ENCODE measurements around the gene ADM2. TPM values are rescaled to one million over a fixed set of nuclear protein-coding genes. Genes with fewer than 3 reads are reported as not detected.

The ADM2 gene
- total and polyA plus RNA-seq, 2 of the 13 experiments (the other 11 are each of a cell fraction or from before 2014, with no cell fraction given): 1.2 to 3.0 TPM

- no peak for TF ChIP-seq ZNF333 (CRISPR knock-in tag; IDR thresholded peaks at IDR 0.05; ENCODE audit: borderline replicate concordance)
- peak; percentile 83 for TF ChIP-seq PHF8 (CRISPR knock-in tag; IDR thresholded peaks at IDR 0.05)
- TF ChIP-seq DDIT3 (CRISPR knock-in tag; IDR thresholded peaks at IDR 0.05): no peak
- no peak for TF ChIP-seq SOX6 (IDR thresholded peaks at IDR 0.05)
- TF ChIP-seq SOX6 (CRISPR knock-in tag; IDR thresholded peaks at IDR 0.05): peak; percentile 45; the same call in 1 of the 2 replicates
- TF ChIP-seq JDP2 (CRISPR knock-in tag; IDR thresholded peaks at IDR 0.05; ENCODE audit: borderline replicate concordance): no peak
- no peak for TF ChIP-seq FOXO4 (CRISPR knock-in tag; conservative IDR thresholded peaks at IDR 0.05)
- 0 out of 2 replicates have a peak, but pooled peaks have one; percentile 41 for TF ChIP-seq PCBP1 (IDR thresholded peaks at IDR 0.05; ENCODE audit: borderline replicate concordance, low read depth, low read length)
- TF ChIP-seq IKZF5 (CRISPR knock-in tag; IDR thresholded peaks at IDR 0.05): peak; percentile 44; the same call in 1 of the 2 replicates
- TF ChIP-seq PLSCR1 (CRISPR knock-in tag; IDR thresholded peaks at IDR 0.05; ENCODE audit: borderline replicate concordance): no peak
- no peak for TF ChIP-seq TCF7L2 (IDR thresholded peaks at IDR 0.05; ENCODE audit: low read depth, low read length)
- peak; percentile 82 for TF ChIP-seq KMT2A (CRISPR knock-in tag; IDR thresholded peaks at IDR 0.05)
- 0 out of 2 replicates have a peak, but pooled peaks have one; percentile 20 for TF ChIP-seq KLF11 (CRISPR knock-in tag; IDR thresholded peaks at IDR 0.05)
- TF ChIP-seq ZNF619 (CRISPR knock-in tag; IDR thresholded peaks at IDR 0.05): no peak
- TF ChIP-seq THAP8 (CRISPR knock-in tag; IDR thresholded peaks at IDR 0.05; ENCODE audit: borderline replicate concordance): no peak
- no peak for TF ChIP-seq ZNF10 (CRISPR knock-in tag; IDR thresholded peaks at IDR 0.05; ENCODE audit: borderline replicate concordance, low read depth)
- no peak for TF ChIP-seq ZNF75D (CRISPR knock-in tag; IDR thresholded peaks at IDR 0.05; ENCODE audit: borderline replicate concordance)
- peak; percentile 99 for TF ChIP-seq SIN3B (IDR thresholded peaks at IDR 0.05; ENCODE audit: low read length)
- peak; percentile 49; the same call in 1 of the 2 replicates for TF ChIP-seq ERF (CRISPR knock-in tag; IDR thresholded peaks at IDR 0.05)
- no peak for TF ChIP-seq ZNF235 (CRISPR knock-in tag; IDR thresholded peaks at IDR 0.05; ENCODE audit: borderline replicate concordance)
Measured at GRCh38 chr22:50507991-50508884, 26.9 kb downstream of the ADM2 start, which contains the start of gene NCAPH2 (continued).

Data from HepG2 (cell line).